ENCODE data around the gene CDC42EP4. TPM values are rescaled to one million over a fixed set of nuclear protein-coding genes. Genes with fewer than 3 reads are reported as not detected.

Gene CDC42EP4
- total and polyA plus RNA-seq, 9 of the 15 experiments (the other 6 are each of a cell fraction or from before 2014, with no cell fraction given) = 0.65 to 20.8 (median 12.3) TPM

GRCh38 chr17:73309727-73310596, 1.8 kb downstream of the CDC42EP4 start (continued):
- TF ChIP-seq ZMIZ1 (IDR thresholded peaks at IDR 0.05; ENCODE audit: low read depth in 2 of 2, low read length in 2 of 2) = peak in 1 of 2 experiments; percentile 38; a peak in 1 of 4 replicates
- TF ChIP-seq C11orf30 (IDR thresholded peaks at IDR 0.05; ENCODE audit: low read depth) = no peak
- TF ChIP-seq ARID1B (IDR thresholded peaks at IDR 0.05) = peak; percentile 77
- no peak for TF ChIP-seq TCF15 (CRISPR knock-in tag; IDR thresholded peaks at IDR 0.05)
- no peak for TF ChIP-seq HDGF (IDR thresholded peaks at IDR 0.05)
- TF ChIP-seq CEBPB (tag; IDR thresholded peaks at IDR 0.05) = no peak
- TF ChIP-seq FOXA1 (IDR thresholded peaks at IDR 0.05; ENCODE audit: borderline replicate concordance) = no peak
- TF ChIP-seq YY1 (IDR thresholded peaks at IDR 0.05; ENCODE audit: borderline replicate concordance in 1 of 3, control insufficient read depth in 1 of 3, extremely low read depth in 1 of 3, insufficient read depth in 3 of 3, insufficient read length in 1 of 3, insufficient replicate concordance in 2 of 3, low read depth in 1 of 3, low read length in 2 of 3) = no peak
- no peak for TF ChIP-seq SETDB1 (IDR thresholded peaks at IDR 0.05; ENCODE audit: low read length)
- TF ChIP-seq RERE (CRISPR knock-in tag; IDR thresholded peaks at IDR 0.05; ENCODE audit: borderline replicate concordance) = no peak
- peak; percentile 16; the same call in 1 of the 2 replicates for TF ChIP-seq ETV1 (tag; conservative IDR thresholded peaks at IDR 0.05; ENCODE audit: low read depth)
- TF ChIP-seq ZBTB12 (CRISPR knock-in tag; IDR thresholded peaks at IDR 0.05) = no peak
- TF ChIP-seq THRA (IDR thresholded peaks at IDR 0.05) = no peak
- peak; percentile 73 for TF ChIP-seq TCF3 (CRISPR knock-in tag; IDR thresholded peaks at IDR 0.05)
